HEK293 (cell line): ENCODE data around the gene ACVRL1.

Experiments
- IKZF3 ChIP-seq: fragments of 450-650 bp; IDR thresholded peaks from 2 replicates; pipeline ENCODE4 v1.5.0; 2018; ENCODE audit warnings: missing biosample characterization, mild to moderate bottlenecking, missing genetic modification characterization, moderate library complexity
- KLF7 ChIP-seq: fragments of 450-650 bp; formaldehyde crosslinking; IDR thresholded peaks from 2 replicates; pipeline ENCODE4 v1.5.1; 2016; ENCODE audit warnings: missing biosample characterization, missing genetic modification characterization, borderline replicate concordance
- ZNF10 ChIP-seq: fragments of 450-650 bp; formaldehyde crosslinking; IDR thresholded peaks from 2 replicates; pipeline ENCODE4 v1.5.1; 2017; ENCODE audit warnings: missing biosample characterization, missing genetic modification characterization
- ZNF169 ChIP-seq: fragments of 450-650 bp; formaldehyde crosslinking; IDR thresholded peaks from 2 replicates; pipeline ENCODE4 v1.5.1; 2016; ENCODE audit warnings: missing biosample characterization, missing genetic modification characterization
- ZNF311 ChIP-seq: fragments of 450-650 bp; formaldehyde crosslinking; IDR thresholded peaks from 2 replicates; pipeline ENCODE4 v1.5.1; 2017; ENCODE audit warnings: missing biosample characterization, missing genetic modification characterization, borderline replicate concordance
- TF ChIP-seq, protein P1 (sequence below): fragments of 450-650 bp; formaldehyde crosslinking; IDR thresholded peaks from 2 replicates; pipeline ENCODE4 v1.5.1; 2016; ENCODE audit warnings: missing biosample characterization, missing genetic modification characterization
- TF ChIP-seq, protein P2 (sequence below): fragments of 450-650 bp; formaldehyde crosslinking; IDR thresholded peaks from 2 replicates; pipeline ENCODE4 v1.5.1; 2016; ENCODE audit warnings: missing biosample characterization, missing genetic modification characterization

DNA sequence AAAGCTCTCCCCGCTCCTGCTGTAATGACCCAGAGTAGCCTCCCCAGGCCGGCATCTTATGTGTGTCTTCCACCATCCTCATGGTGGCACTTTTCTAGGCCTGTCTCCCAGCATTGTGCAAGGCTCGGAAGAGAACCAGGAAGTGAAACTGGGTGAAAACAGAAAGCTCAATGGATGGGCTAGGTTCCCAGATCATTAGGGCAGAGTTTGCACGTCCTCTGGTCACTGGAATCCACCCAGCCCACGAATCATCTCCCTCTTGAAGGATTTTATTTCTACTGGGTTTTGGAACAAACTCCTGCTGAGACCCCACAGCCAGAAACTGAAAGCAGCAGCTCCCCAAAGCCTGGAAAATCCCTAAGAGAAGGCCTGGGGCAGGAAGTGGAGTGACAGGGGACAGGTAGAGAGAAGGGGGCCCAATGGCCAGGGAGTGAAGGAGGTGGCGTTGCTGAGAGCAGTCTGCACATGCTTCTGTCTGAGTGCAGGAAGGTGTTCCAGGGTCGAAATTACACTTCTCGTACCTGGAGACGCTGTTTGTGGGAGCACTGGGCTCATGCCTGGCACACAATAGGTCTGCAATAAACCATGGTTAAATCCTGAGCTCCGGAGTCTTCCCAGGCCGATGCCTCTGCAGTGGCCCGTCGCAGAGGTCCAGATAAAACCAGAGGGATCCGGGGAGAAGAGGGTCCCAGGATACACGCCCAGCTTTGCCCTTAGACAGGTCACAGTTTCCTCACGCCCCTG lies 15.6 kb downstream of the ACVRL1 start:
- no peak for TF ChIP-seq IKZF3 (tag by site-specific recombination)
- no peak for TF ChIP-seq ZNF169
- no peak for TF ChIP-seq KLF7 (tag by site-specific recombination)
- TF ChIP-seq, protein P1, sequence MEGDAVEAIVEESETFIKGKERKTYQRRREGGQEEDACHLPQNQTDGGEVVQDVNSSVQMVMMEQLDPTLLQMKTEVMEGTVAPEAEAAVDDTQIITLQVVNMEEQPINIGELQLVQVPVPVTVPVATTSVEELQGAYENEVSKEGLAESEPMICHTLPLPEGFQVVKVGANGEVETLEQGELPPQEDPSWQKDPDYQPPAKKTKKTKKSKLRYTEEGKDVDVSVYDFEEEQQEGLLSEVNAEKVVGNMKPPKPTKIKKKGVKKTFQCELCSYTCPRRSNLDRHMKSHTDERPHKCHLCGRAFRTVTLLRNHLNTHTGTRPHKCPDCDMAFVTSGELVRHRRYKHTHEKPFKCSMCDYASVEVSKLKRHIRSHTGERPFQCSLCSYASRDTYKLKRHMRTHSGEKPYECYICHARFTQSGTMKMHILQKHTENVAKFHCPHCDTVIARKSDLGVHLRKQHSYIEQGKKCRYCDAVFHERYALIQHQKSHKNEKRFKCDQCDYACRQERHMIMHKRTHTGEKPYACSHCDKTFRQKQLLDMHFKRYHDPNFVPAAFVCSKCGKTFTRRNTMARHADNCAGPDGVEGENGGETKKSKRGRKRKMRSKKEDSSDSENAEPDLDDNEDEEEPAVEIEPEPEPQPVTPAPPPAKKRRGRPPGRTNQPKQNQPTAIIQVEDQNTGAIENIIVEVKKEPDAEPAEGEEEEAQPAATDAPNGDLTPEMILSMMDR (tag by site-specific recombination): no peak
- TF ChIP-seq, protein P2, sequence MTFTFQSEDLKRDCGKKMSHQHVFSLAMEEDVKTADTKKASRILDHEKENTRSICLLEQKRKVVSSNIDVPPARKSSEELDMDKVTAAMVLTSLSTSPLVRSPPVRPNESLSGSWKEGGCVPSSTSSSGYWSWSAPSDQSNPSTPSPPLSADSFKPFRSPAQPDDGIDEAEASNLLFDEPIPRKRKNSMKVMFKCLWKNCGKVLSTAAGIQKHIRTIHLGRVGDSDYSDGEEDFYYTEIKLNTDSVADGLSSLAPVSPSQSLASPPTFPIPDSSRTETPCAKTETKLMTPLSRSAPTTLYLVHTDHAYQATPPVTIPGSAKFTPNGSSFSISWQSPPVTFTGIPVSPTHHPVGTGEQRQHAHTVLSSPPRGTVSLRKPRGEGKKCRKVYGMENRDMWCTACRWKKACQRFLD (tag by site-specific recombination): no peak
- TF ChIP-seq ZNF10 (tag by site-specific recombination): no peak
- no peak for TF ChIP-seq ZNF311 (tag by site-specific recombination)
